ENCODE measurements around the gene DNER. TPM values are rescaled to one million over a fixed set of nuclear protein-coding genes. Genes with fewer than 3 reads are reported as not detected.

Gene DNER
- polyA plus RNA-seq, 1 experiment, result not detected

GRCh38 chr2:229669841-229670240, 44.5 kb downstream of the DNER start:
- Histone ChIP-seq H3K4me3 (ENCODE audit: low read depth, low read length) (no peak overlapping the region), H3K27me3 (ENCODE audit: control insufficient read depth, insufficient read depth, low read length) (no peaks in the 10 kb centered on the region), H3K27ac (ENCODE audit: low read depth, low read length) (no peak overlapping the region), H3K9me3 (ENCODE audit: control insufficient read depth, insufficient read depth, low read length) (no peaks in the 10 kb centered on the region)
- CTCF ChIA-PET, result no interaction called here
- POLR2A ChIA-PET, result no interaction called here
- TF ChIP-seq CTCF (IDR thresholded peaks at IDR 0.05; ENCODE audit: low read depth, low read length), result no peak
- DNase-seq (ENCODE audit: low read depth, low spot score), result no peak

GRCh38 chr2:229666811-229667210, 47.5 kb downstream of the DNER start:
- Histone ChIP-seq H3K27ac (ENCODE audit: low read depth, low read length) (no peak overlapping the region), H3K4me3 (ENCODE audit: low read depth, low read length) (no peak overlapping the region), H3K27me3 (ENCODE audit: control insufficient read depth, insufficient read depth, low read length) (no peaks in the 10 kb centered on the region), H3K9me3 (ENCODE audit: control insufficient read depth, insufficient read depth, low read length) (no peaks in the 10 kb centered on the region)
- CTCF ChIA-PET, result no interaction called here
- no peak for DNase-seq (ENCODE audit: low read depth, low spot score)
- POLR2A ChIA-PET, result no interaction called here
- TF ChIP-seq CTCF (IDR thresholded peaks at IDR 0.05; ENCODE audit: low read depth, low read length), result no peak

- CTCF ChIA-PET, result no interaction called here
- POLR2A ChIA-PET, result no interaction called here
- no peak for DNase-seq (ENCODE audit: low read depth, low spot score)
- no peak overlapping the region for H3K27ac ChIP-seq (ENCODE audit: low read depth, low read length)
- H3K9me3 ChIP-seq (ENCODE audit: control insufficient read depth, insufficient read depth, low read length), result no peaks in the 10 kb centered on the region
- no peak overlapping the region for H3K4me3 ChIP-seq (ENCODE audit: low read depth, low read length)
- no peaks in the 10 kb centered on the region for H3K27me3 ChIP-seq (ENCODE audit: control insufficient read depth, insufficient read depth, low read length)
- no peak for TF ChIP-seq CTCF (IDR thresholded peaks at IDR 0.05; ENCODE audit: low read depth, low read length)
These were observed 49.2 kb downstream of the DNER start for GRCh38 chr2:229665158-229665557.

- no peak overlapping the region for H3K4me3 ChIP-seq (ENCODE audit: low read depth, low read length)
- no peak for TF ChIP-seq CTCF (IDR thresholded peaks at IDR 0.05; ENCODE audit: low read depth, low read length)
- no peaks in the 10 kb centered on the region for H3K9me3 ChIP-seq (ENCODE audit: control insufficient read depth, insufficient read depth, low read length)
- CTCF ChIA-PET, result no interaction called here
- no peaks in the 10 kb centered on the region for H3K27me3 ChIP-seq (ENCODE audit: control insufficient read depth, insufficient read depth, low read length)
- H3K27ac ChIP-seq (ENCODE audit: low read depth, low read length), result no peak overlapping the region
- POLR2A ChIA-PET, result no interaction called here
- no peak for DNase-seq (ENCODE audit: low read depth, low spot score)
These were observed 52.9 kb downstream of the DNER start for GRCh38 chr2:229661478-229661877.

- TF ChIP-seq CTCF (IDR thresholded peaks at IDR 0.05; ENCODE audit: low read depth, low read length), result no peak
- H3K4me3 ChIP-seq (ENCODE audit: low read depth, low read length), result no peak overlapping the region
- H3K27ac ChIP-seq (ENCODE audit: low read depth, low read length), result no peak overlapping the region
- no peaks in the 10 kb centered on the region for H3K27me3 ChIP-seq (ENCODE audit: control insufficient read depth, insufficient read depth, low read length)
- DNase-seq (ENCODE audit: low read depth, low spot score), result no peak
- ChIA-PET CTCF (no interaction called here), POLR2A (no interaction called here)
- H3K9me3 ChIP-seq (ENCODE audit: control insufficient read depth, insufficient read depth, low read length), result no peaks in the 10 kb centered on the region
These were observed 53.4 kb downstream of the DNER start for GRCh38 chr2:229660951-229661350.
